K562 (cell line): ENCODE data around the gene ADGRD1. TPM values are rescaled to one million over a fixed set of nuclear protein-coding genes. Genes with fewer than 3 reads are reported as not detected.

ENCODE experiments used
- ATAC-seq: fragments of 200-7000 bp; cut with Tn5 transposase; 3 replicates; pipeline ENCODE4 v1.9.1; 2020; ENCODE audit warnings: moderate library complexity
- BruUV-seq: library from RNA; stranded (reverse); fragments of 400-500 nt; replicated peaks from 2 replicates; lab custom pipeline; 2021; lab: Mats Ljungman, UMichigan
- CTCF ChIA-PET: fragments of 300-600 bp; formaldehyde crosslinking; extraction: SDS; loops from one replicate; lab custom pipeline; 2021; ENCODE audit warnings: low intra/inter-chr PET ratio; lab: Yijun Ruan, JAX
- POLR2A ChIA-PET: fragments of 300-600, 350-650 bp; sonication (Branson Sonifier 250); formaldehyde crosslinking; extraction: SDS; loops from one replicate; lab custom pipeline; 2021; ENCODE audit warnings: antibody characterized with exemption, inconsistent platforms; lab: Yijun Ruan, JAX
- DNase-seq, 4 experiments: peaks; one replicate each; pipeline versions ENCODE4 v3.0.0 to v3.0.0-alpha.2; 2011 to 2018; ENCODE audit warnings: low spot score in 3 of 4, mixed read lengths in 3 of 4; ENCODE audit errors: extremely low read depth in 1 of 4
- FAIRE-seq: peaks from 2 replicates; lab custom pipeline; 2011; peaks lifted over from hg19 to GRCh38; lab: Jason Lieb, UNC
- H2AFZ ChIP-seq: 2 replicates; pipeline ENCODE4 v1.6.0; 2011; ENCODE audit warnings: low read depth, low read length, control low read depth, inconsistent platforms
- H3K27ac ChIP-seq: fragments of 200-600 bp; 3 replicates; pipeline ENCODE4 v1.8.0; 2011; ENCODE audit warnings: low read depth, mild to moderate bottlenecking, control low read depth, inconsistent platforms, low read length, moderate library complexity, mixed read lengths; ENCODE audit errors: extremely low read depth
- H3K27me3 ChIP-seq, 2 experiments: fragments of 300-600 bp in 1 of 2; 2 replicates in 1 of 2; 3 replicates in 1 of 2; pipeline versions ENCODE4 v1.6.0 to v1.8.0; 2011; ENCODE audit warnings: inconsistent platforms in 2 of 2, low read length in 2 of 2, mild to moderate bottlenecking in 1 of 2, mixed read lengths in 1 of 2, moderate library complexity in 1 of 2; ENCODE audit not compliant: control insufficient read depth in 2 of 2, insufficient read depth in 2 of 2
- H3K36me3 ChIP-seq: fragments of 300-600 bp; 3 replicates; pipeline ENCODE4 v1.8.0; 2011; ENCODE audit warnings: mild to moderate bottlenecking, low read length, inconsistent platforms; ENCODE audit not compliant: control insufficient read depth, insufficient read depth
- H3K4me1 ChIP-seq, 2 experiments: fragments of 200-600 bp in 1 of 2; replicated peaks in 1 of 2; 2 replicates in 1 of 2; 3 replicates in 1 of 2; pipeline versions ENCODE4 v1.5.1 to v1.8.0; 2011; ENCODE audit warnings: inconsistent platforms in 2 of 2, low read length in 2 of 2, mild to moderate bottlenecking in 1 of 2, mixed read lengths in 1 of 2, moderate library complexity in 1 of 2; ENCODE audit not compliant: control insufficient read depth in 2 of 2, insufficient read depth in 2 of 2
- H3K4me2 ChIP-seq: 2 replicates; pipeline ENCODE4 v1.6.1; 2011; ENCODE audit warnings: low read length, control low read depth, inconsistent platforms, mixed read lengths; ENCODE audit not compliant: insufficient read depth
- H3K4me3 ChIP-seq: fragments of 200-600 bp; sonication (generic), shearing (Covaris generic); 2 replicates; pipeline ENCODE4 v1.5.1; 2016; ENCODE audit warnings: control low read depth, inconsistent platforms
- H3K79me2 ChIP-seq: fragments of 200-600 bp; 3 replicates; pipeline ENCODE4 v1.8.0; 2011; ENCODE audit warnings: low read length, inconsistent platforms; ENCODE audit not compliant: control insufficient read depth, insufficient read depth
- H3K9ac ChIP-seq, 2 experiments: 2 replicates each; pipeline versions ENCODE4 v1.6.0 to v1.6.1; 2011; ENCODE audit warnings: low read depth in 2 of 2, low read length in 2 of 2, control low read depth in 1 of 2, inconsistent platforms in 1 of 2, mild to moderate bottlenecking in 1 of 2, mixed read lengths in 1 of 2; ENCODE audit not compliant: insufficient read depth in 1 of 2
- H3K9me1 ChIP-seq: one replicate; pipeline ENCODE4 v1.6.0; 2011; ENCODE audit warnings: inconsistent platforms, mild to moderate bottlenecking, low read length, moderate library complexity; ENCODE audit not compliant: control insufficient read depth, insufficient read depth
- H3K9me3 ChIP-seq: replicated peaks from 2 replicates; pipeline ENCODE4 v1.5.1; 2011; ENCODE audit warnings: low read depth, low read length, inconsistent platforms; ENCODE audit not compliant: control insufficient read depth, insufficient read depth
- H4K20me1 ChIP-seq: replicated peaks from 2 replicates; pipeline ENCODE4 v1.6.1; 2011; ENCODE audit warnings: low read length, inconsistent platforms, mixed read lengths; ENCODE audit not compliant: control insufficient read depth, insufficient read depth
- ADNP ChIP-seq: fragments of 200-800 bp; sonication (Bioruptor generic); IDR thresholded peaks from 2 replicates; pipeline ENCODE4 v1.6.1; 2016; ENCODE audit warnings: missing genetic modification characterization, missing compliant biosample characterization
- BRF1 ChIP-seq: IDR thresholded peaks from 3 replicates; pipeline ENCODE4 v1.6.1; 2011; ENCODE audit warnings: borderline replicate concordance, mild to moderate bottlenecking; ENCODE audit not compliant: insufficient read length; ENCODE audit errors: extremely low read depth
- HMG20B ChIP-seq: fragments of 250-450 bp; sonication (Bioruptor Pico); IDR thresholded peaks from 2 replicates; pipeline ENCODE4 v1.5.0; 2021; ENCODE audit warnings: mild to moderate bottlenecking
- KLF10 ChIP-seq: fragments of 250-450 bp; sonication (Bioruptor Pico); IDR thresholded peaks from 2 replicates; pipeline ENCODE4 v1.6.1; 2021; ENCODE audit warnings: matching md5 sums
- KLF6 ChIP-seq: fragments of 250-450 bp; sonication (Bioruptor Pico); IDR thresholded peaks from 2 replicates; pipeline ENCODE4 v1.4.0; 2020; ENCODE audit warnings: mild to moderate bottlenecking, moderate library complexity, borderline replicate concordance
- PHF8 ChIP-seq: fragments of 200-600 bp; sonication (generic); IDR thresholded peaks from 2 replicates; pipeline ENCODE4 v1.6.1; 2012; ENCODE audit warnings: mixed run types, mild to moderate bottlenecking, inconsistent platforms, low read length, moderate library complexity, borderline replicate concordance
- SMAD2 ChIP-seq: fragments of 150-350 bp; IDR thresholded peaks from 2 replicates; pipeline ENCODE4 v1.6.1; 2014; ENCODE audit warnings: low read depth, mild to moderate bottlenecking, low read length
- SMARCA5 ChIP-seq: fragments of 450-650 bp; IDR thresholded peaks from 2 replicates; pipeline ENCODE4 v1.6.1; 2016
- ZNF24 ChIP-seq: fragments of 450-650 bp; IDR thresholded peaks from 2 replicates; pipeline ENCODE4 v1.6.1; 2016
- ZSCAN29 ChIP-seq: fragments of 450-650 bp; IDR thresholded peaks from 2 replicates; pipeline ENCODE4 v1.6.1; 2017
- WGBS: fragments of 100-300 bp; shearing (Covaris generic); methylation state at CpG from one replicate; pipeline ENCODE4 v1.1.6; 2016; ENCODE audit warnings: low coverage, mixed read lengths; ENCODE audit not compliant: insufficient coverage; ENCODE audit errors: missing lambda C conversion rate; 5-methylcytosine and 5-hydroxymethylcytosine counted together
- in situ Hi-C: fragments of 300-500 bp; cut with MboI; formaldehyde crosslinking; loops from 4 replicates; pipeline ENCODE4 v1.15.0; 2018; ENCODE audit warnings: inconsistent platforms, mixed read lengths
- intact Hi-C: fragments of 100-400 bp; cut with micrococcal nuclease; formaldehyde crosslinking; loops from 2 replicates; pipeline ENCODE4 v1.14.2; 2022
- polyA plus RNA-seq, 8 experiments: library from polyadenylated mRNA; depleted of rRNA in 4 of 8; stranded (reverse) in 5 of 8; unstranded in 3 of 8; fragments of >200 nt; fragmentation: Nextera tagmentation in 2 of 8; fragmentation: Illumina TruSeq in 1 of 8; extraction: Ambion mirVana in 2 of 8; extraction: Trizol in 1 of 8; gene quantifications; 2 replicates each; pipeline versions ENCODE4 v1.2.1 to v1.2.3, GENCODE V29; 2011 to 2014; ENCODE audit warnings: inconsistent platforms in 1 of 8, missing spikeins in 1 of 8
- total RNA-seq, 7 experiments: library from RNA; depleted of rRNA in 6 of 7; stranded (reverse); fragments of >200 nt in 6 of 7; fragmentation: Illumina TruSeq in 2 of 7; extraction: Trizol in 2 of 7; gene quantifications; 2 replicates each; pipeline versions ENCODE4 v1.2.1 to v1.2.3, GENCODE V29; 2011 to 2021; ENCODE audit warnings: low replicate concordance in 1 of 7
- TF ChIP-seq, protein P1 (sequence below): sonication (generic); formaldehyde crosslinking; IDR thresholded peaks from 2 replicates; pipeline ENCODE4 v1.8.0; 2023; ENCODE audit warnings: missing genetic modification reagents, mild to moderate bottlenecking, borderline replicate concordance
- TF ChIP-seq, protein P2 (sequence below): sonication (generic); formaldehyde crosslinking; IDR thresholded peaks from 2 replicates; pipeline ENCODE4 v1.4.0; 2020; ENCODE audit warnings: mild to moderate bottlenecking, missing genetic modification reagents

ADGRD1 gene
- total and polyA plus RNA-seq, 9 of the 15 experiments (the other 6 are each of a cell fraction or from before 2014, with no cell fraction given), result 1.7 to 11.7 (median 3.3) TPM

DNA sequence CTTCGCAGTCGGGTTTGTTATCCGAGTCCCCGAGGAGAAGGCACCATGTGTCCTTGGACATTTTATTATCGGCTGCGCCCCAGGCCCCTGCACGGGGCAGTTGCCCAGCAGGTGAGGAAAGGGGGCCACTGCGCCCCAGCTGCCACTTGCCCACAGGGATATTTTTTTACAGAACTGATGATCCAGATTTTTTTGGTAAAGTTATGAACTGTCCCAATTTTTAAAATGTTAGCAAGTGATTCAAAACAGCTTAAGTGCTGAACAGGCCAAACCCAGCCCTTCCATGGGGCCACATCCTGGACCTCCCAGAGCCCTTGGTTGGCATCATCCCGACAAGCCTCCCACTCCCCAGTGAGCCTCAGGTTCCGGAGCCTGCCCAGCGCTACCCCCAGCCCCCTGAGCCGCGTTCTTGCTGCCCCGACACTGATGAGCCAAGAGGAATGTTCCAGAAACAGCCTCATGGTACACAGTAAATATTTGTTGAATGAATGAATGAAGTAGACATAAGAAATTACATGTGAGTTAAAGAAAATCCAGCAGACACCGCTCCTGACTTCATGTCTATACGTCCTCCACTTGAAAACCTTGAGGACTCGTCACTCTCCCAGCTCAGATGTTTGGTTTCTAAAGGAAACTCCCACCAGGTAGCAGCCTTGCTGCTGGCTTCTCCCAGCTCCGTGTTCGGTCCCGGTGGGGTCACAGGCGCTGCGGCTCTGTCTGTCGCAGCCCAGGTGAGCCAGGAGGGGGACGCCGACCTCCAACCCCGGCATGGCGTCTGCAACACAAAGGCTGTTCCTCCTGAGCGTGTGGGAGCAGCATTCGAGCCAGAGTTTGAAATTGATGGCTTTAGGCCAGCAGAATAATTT lies 88.5 kb downstream of the ADGRD1 start:
- Histone ChIP-seq H3K9me3 (no peaks in the 10 kb centered on the region), H3K9me1 (no peaks in the 10 kb centered on the region), H3K27me3 (peaks cover 18 to 56% of the 10 kb centered on the region in 2 experiments; a peak in 4 of 5 replicates), H3K27ac (no peak overlapping the region), H4K20me1 (0 out of 2 replicates have a peak, but pooled peaks cover 2% of the 10 kb centered on the region), H3K4me1 (peaks cover 0 to 24% of the 10 kb centered on the region in 2 experiments; a peak in 2 of 5 replicates), H3K36me3 (no peaks in the 10 kb centered on the region), H3K79me2 (no peaks in the 10 kb centered on the region), H3K4me3 (no peak overlapping the region), H2AFZ (no peak overlapping the region), H3K4me2 (no peak overlapping the region), H3K9ac (no peak overlapping the region)
- no TSS peak for BruUV-seq
- ChIA-PET POLR2A (interaction anchor here (0.7 kb wide), 1 partner anchor 38 kb away, joined by 3 read pairs; no protein-coding TSS in a partner anchor), CTCF (no interaction called here)
- DNase-seq (no peak), ATAC-seq (no peak), FAIRE-seq (no peak)
- in situ Hi-C loops (no loop called here), intact Hi-C loops (no loop called here)
- WGBS, result 12% methylated on average over 25 of the region's 29 CpGs
- TF ChIP-seq KLF6 (CRISPR knock-in tag), result no peak
- TF ChIP-seq KLF10 (CRISPR knock-in tag), result no peak
- TF ChIP-seq ADNP (tag), result no peak
- TF ChIP-seq HMG20B (CRISPR knock-in tag), result no peak
- TF ChIP-seq, protein P1, sequence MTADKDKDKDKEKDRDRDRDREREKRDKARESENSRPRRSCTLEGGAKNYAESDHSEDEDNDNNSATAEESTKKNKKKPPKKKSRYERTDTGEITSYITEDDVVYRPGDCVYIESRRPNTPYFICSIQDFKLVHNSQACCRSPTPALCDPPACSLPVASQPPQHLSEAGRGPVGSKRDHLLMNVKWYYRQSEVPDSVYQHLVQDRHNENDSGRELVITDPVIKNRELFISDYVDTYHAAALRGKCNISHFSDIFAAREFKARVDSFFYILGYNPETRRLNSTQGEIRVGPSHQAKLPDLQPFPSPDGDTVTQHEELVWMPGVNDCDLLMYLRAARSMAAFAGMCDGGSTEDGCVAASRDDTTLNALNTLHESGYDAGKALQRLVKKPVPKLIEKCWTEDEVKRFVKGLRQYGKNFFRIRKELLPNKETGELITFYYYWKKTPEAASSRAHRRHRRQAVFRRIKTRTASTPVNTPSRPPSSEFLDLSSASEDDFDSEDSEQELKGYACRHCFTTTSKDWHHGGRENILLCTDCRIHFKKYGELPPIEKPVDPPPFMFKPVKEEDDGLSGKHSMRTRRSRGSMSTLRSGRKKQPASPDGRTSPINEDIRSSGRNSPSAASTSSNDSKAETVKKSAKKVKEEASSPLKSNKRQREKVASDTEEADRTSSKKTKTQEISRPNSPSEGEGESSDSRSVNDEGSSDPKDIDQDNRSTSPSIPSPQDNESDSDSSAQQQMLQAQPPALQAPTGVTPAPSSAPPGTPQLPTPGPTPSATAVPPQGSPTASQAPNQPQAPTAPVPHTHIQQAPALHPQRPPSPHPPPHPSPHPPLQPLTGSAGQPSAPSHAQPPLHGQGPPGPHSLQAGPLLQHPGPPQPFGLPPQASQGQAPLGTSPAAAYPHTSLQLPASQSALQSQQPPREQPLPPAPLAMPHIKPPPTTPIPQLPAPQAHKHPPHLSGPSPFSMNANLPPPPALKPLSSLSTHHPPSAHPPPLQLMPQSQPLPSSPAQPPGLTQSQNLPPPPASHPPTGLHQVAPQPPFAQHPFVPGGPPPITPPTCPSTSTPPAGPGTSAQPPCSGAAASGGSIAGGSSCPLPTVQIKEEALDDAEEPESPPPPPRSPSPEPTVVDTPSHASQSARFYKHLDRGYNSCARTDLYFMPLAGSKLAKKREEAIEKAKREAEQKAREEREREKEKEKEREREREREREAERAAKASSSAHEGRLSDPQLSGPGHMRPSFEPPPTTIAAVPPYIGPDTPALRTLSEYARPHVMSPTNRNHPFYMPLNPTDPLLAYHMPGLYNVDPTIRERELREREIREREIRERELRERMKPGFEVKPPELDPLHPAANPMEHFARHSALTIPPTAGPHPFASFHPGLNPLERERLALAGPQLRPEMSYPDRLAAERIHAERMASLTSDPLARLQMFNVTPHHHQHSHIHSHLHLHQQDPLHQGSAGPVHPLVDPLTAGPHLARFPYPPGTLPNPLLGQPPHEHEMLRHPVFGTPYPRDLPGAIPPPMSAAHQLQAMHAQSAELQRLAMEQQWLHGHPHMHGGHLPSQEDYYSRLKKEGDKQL (CRISPR knock-in tag), result no peak
- TF ChIP-seq ZSCAN29, result no peak
- TF ChIP-seq PHF8, result no peak
- TF ChIP-seq BRF1, result no peak
- TF ChIP-seq ZNF24, result no peak
- TF ChIP-seq, protein P2, sequence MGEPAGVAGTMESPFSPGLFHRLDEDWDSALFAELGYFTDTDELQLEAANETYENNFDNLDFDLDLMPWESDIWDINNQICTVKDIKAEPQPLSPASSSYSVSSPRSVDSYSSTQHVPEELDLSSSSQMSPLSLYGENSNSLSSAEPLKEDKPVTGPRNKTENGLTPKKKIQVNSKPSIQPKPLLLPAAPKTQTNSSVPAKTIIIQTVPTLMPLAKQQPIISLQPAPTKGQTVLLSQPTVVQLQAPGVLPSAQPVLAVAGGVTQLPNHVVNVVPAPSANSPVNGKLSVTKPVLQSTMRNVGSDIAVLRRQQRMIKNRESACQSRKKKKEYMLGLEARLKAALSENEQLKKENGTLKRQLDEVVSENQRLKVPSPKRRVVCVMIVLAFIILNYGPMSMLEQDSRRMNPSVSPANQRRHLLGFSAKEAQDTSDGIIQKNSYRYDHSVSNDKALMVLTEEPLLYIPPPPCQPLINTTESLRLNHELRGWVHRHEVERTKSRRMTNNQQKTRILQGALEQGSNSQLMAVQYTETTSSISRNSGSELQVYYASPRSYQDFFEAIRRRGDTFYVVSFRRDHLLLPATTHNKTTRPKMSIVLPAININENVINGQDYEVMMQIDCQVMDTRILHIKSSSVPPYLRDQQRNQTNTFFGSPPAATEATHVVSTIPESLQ (CRISPR knock-in tag), result no peak
- no peak for TF ChIP-seq SMARCA5
- no peak for TF ChIP-seq SMAD2
